ENCODE results near the gene ATG7. TPM values are rescaled to one million over a fixed set of nuclear protein-coding genes. Genes with fewer than 3 reads are reported as not detected.

Gene ATG7
- total RNA-seq, 2 donors from 2014 or later = 33.9 to 38.4 TPM

DNA sequence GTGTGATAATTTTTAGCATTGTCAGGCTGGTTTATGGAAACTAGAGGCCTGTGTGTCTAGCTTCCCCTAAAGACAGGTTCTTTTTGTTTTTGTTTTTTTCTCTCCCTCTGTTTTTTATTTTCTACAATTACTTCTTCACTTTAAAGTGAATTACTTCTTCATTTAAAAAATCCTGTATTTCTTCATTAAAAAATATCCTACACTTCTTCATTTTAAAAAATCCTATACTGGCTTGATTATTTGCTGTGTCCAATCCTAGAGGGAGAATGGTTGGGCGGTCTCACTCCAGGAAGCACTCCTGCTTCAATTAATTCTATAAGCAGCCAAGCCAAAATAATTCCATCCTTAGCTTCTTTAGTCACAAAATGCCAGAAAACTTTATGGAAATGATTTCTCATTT lies 11.8 kb downstream of the ATG7 start:
- Mint-ChIP-seq H3K27me3 (ENCODE audit: insufficient read depth) (no peaks in the 10 kb centered on the region), H3K9me3 (no peaks in the 10 kb centered on the region), H3K27ac (no peak overlapping the region), H3K36me3 (ENCODE audit: low read depth) (peaks cover 17% of the 10 kb centered on the region), H3K4me1 (no peaks in the 10 kb centered on the region), H3K4me3 (no peak overlapping the region)
- no peak for DNase-seq
- H3K27me3 ChIP-seq (ENCODE audit: control insufficient read depth, insufficient read depth, low read length, poor library complexity, severe bottlenecking) = no peaks in the 10 kb centered on the region
- no peaks in the 10 kb centered on the region for H3K4me1 ChIP-seq (ENCODE audit: control insufficient read depth, insufficient read depth, low read length)
- no peak overlapping the region for H3K9ac ChIP-seq (ENCODE audit: extremely low read depth, low read length, poor library complexity, severe bottlenecking)
- H3K36me3 ChIP-seq (ENCODE audit: control insufficient read depth, insufficient read depth, low read length) = peaks cover 27% of the 10 kb centered on the region
- no peak overlapping the region for H3K4me3 ChIP-seq (ENCODE audit: low read length)
- WGBS, 2 experiments (ENCODE audit: insufficient coverage in 1 of 2, insufficient read length in 1 of 2) = 100% methylated on average over 1 of the region's 1 CpG; no CpG with 5 or more reads in 1 of the 2 experiments
- H3K9me3 ChIP-seq (ENCODE audit: control insufficient read depth, low read length) = no peaks in the 10 kb centered on the region
- no peak overlapping the region for H3K27ac ChIP-seq (ENCODE audit: low read depth, low read length)
- TF ChIP-seq, protein P1, sequence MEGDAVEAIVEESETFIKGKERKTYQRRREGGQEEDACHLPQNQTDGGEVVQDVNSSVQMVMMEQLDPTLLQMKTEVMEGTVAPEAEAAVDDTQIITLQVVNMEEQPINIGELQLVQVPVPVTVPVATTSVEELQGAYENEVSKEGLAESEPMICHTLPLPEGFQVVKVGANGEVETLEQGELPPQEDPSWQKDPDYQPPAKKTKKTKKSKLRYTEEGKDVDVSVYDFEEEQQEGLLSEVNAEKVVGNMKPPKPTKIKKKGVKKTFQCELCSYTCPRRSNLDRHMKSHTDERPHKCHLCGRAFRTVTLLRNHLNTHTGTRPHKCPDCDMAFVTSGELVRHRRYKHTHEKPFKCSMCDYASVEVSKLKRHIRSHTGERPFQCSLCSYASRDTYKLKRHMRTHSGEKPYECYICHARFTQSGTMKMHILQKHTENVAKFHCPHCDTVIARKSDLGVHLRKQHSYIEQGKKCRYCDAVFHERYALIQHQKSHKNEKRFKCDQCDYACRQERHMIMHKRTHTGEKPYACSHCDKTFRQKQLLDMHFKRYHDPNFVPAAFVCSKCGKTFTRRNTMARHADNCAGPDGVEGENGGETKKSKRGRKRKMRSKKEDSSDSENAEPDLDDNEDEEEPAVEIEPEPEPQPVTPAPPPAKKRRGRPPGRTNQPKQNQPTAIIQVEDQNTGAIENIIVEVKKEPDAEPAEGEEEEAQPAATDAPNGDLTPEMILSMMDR (conservative IDR thresholded peaks at IDR 0.05) = no peak

DNA sequence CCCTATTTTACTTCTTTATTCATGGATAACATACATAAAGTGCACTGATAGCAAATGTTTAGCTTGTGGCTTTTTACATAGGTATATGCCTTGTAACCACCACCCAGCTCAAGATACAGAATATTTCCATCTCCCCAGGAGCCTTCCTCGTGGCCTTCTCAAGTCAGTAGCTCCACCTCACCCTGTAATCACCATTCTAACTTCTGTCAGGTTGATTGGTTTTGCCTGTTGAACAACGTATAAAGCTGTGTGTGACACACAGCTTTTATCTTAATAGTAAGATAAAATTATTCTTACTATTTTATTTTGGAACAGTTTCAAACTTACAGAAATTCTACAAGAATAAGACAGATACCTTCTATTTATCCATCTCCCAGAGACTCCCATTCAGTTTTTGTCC lies 13.3 kb downstream of the ATG7 start:
- no peaks in the 10 kb centered on the region for H3K4me1 Mint-ChIP-seq
- Histone ChIP-seq H3K27me3 (ENCODE audit: control insufficient read depth, insufficient read depth, low read length, poor library complexity, severe bottlenecking) (no peaks in the 10 kb centered on the region), H3K27ac (ENCODE audit: low read depth, low read length) (no peak overlapping the region), H3K9me3 (ENCODE audit: control insufficient read depth, low read length) (no peaks in the 10 kb centered on the region), H3K4me3 (ENCODE audit: low read length) (no peak overlapping the region), H3K36me3 (ENCODE audit: control insufficient read depth, insufficient read depth, low read length) (peaks cover 24% of the 10 kb centered on the region), H3K4me1 (ENCODE audit: control insufficient read depth, insufficient read depth, low read length) (no peaks in the 10 kb centered on the region), H3K9ac (ENCODE audit: extremely low read depth, low read length, poor library complexity, severe bottlenecking) (no peak overlapping the region)
- DNase-seq = no peak
- TF ChIP-seq, protein P1 (conservative IDR thresholded peaks at IDR 0.05) = no peak
- no peaks in the 10 kb centered on the region for H3K27me3 Mint-ChIP-seq (ENCODE audit: insufficient read depth)
- 96% methylated on average over 2 of the region's 2 CpGs; no CpG with 5 or more reads in 1 of the 2 experiments for WGBS, 2 experiments (ENCODE audit: insufficient coverage in 1 of 2, insufficient read length in 1 of 2)
- H3K4me3 Mint-ChIP-seq = no peak overlapping the region
- no peaks in the 10 kb centered on the region for H3K9me3 Mint-ChIP-seq
- H3K27ac Mint-ChIP-seq = no peak overlapping the region
- H3K36me3 Mint-ChIP-seq (ENCODE audit: low read depth) = peaks cover 20% of the 10 kb centered on the region

DNA sequence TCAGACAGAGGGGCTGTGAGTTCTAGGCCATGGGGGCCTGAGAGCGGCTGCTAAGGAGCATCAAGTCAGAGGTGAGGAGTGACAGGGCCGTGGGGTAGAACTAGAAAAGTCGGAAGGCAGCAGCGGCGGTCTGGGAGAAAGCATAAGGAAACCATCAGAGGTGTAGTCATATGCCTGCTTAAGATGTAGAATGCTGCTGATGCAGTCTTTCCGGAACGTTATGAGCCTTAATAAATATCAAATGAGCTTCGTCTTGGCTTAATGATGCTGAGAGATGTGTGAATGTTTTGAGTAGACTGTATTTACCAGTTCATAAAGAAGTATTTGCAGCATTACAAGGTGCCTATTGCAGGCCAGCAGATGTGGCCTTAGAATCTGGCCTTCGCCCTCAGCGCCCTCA lies 15.2 kb downstream of the ATG7 start:
- 79 to 98% methylated on average over 9 to 10 of the region's 10 CpGs for whole genome bisulfite sequencing, 2 experiments (ENCODE audit: insufficient coverage in 1 of 2, insufficient read length in 1 of 2)
- Histone ChIP-seq H3K9ac (ENCODE audit: extremely low read depth, low read length, poor library complexity, severe bottlenecking) (no peak overlapping the region), H3K36me3 (ENCODE audit: control insufficient read depth, insufficient read depth, low read length) (peaks cover 11% of the 10 kb centered on the region), H3K4me1 (ENCODE audit: control insufficient read depth, insufficient read depth, low read length) (no peaks in the 10 kb centered on the region), H3K27me3 (ENCODE audit: control insufficient read depth, insufficient read depth, low read length, poor library complexity, severe bottlenecking) (no peaks in the 10 kb centered on the region), H3K9me3 (ENCODE audit: control insufficient read depth, low read length) (no peaks in the 10 kb centered on the region), H3K27ac (ENCODE audit: low read depth, low read length) (no peak overlapping the region), H3K4me3 (ENCODE audit: low read length) (no peak overlapping the region)
- Mint-ChIP-seq H3K36me3 (ENCODE audit: low read depth) (peaks cover 19% of the 10 kb centered on the region), H3K27me3 (ENCODE audit: insufficient read depth) (no peaks in the 10 kb centered on the region), H3K27ac (peak overlapping the region; percentile 71), H3K9me3 (no peaks in the 10 kb centered on the region), H3K4me1 (no peaks in the 10 kb centered on the region), H3K4me3 (no peak overlapping the region)
- TF ChIP-seq, protein P1 (conservative IDR thresholded peaks at IDR 0.05) = no peak
- DNase-seq = no peak
